Measurements from ENCODE around the gene CRYL1.

- TF ChIP-seq CTCF (conservative IDR thresholded peaks at IDR 0.05 in 1 of 2, IDR thresholded peaks at IDR 0.05 in 1 of 2; ENCODE audit: extremely low read depth in 1 of 2, insufficient read depth in 1 of 2, low read depth in 1 of 2, low read length in 2 of 2) (no peak), EZH2 (IDR thresholded peaks at IDR 0.05; ENCODE audit: borderline replicate concordance, low read length) (no peak)
Measured at GRCh38 chr13:20553311-20553710, 27.7 kb upstream of the CRYL1 start.
